ENCODE measurements around the gene SMIM23.

SMIM23 gene

DNA sequence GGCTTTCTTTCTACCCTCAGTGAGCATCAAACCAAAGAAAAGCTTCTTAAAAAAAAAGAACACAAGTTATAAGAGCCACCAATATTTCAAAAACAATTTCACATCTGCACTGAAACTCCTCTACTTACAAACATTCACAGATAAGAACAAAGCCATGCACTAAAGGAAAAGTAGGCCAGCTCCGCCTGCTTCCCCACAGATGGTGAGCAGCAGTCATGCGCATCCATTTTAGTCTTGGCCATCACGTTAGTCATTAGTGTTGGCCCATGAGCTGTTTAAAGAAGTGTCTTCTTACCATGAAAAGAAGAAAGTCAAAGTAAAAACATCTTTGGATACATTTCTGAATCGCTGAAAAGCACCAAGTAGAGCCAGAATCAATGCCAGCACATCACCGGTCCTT lies 40.0 kb upstream of the SMIM23 start:
- TF ChIP-seq EZH2 (optimal IDR thresholded peaks at IDR 0.05; ENCODE audit: low read depth, low read length): no peak
- TF ChIP-seq, protein P1, sequence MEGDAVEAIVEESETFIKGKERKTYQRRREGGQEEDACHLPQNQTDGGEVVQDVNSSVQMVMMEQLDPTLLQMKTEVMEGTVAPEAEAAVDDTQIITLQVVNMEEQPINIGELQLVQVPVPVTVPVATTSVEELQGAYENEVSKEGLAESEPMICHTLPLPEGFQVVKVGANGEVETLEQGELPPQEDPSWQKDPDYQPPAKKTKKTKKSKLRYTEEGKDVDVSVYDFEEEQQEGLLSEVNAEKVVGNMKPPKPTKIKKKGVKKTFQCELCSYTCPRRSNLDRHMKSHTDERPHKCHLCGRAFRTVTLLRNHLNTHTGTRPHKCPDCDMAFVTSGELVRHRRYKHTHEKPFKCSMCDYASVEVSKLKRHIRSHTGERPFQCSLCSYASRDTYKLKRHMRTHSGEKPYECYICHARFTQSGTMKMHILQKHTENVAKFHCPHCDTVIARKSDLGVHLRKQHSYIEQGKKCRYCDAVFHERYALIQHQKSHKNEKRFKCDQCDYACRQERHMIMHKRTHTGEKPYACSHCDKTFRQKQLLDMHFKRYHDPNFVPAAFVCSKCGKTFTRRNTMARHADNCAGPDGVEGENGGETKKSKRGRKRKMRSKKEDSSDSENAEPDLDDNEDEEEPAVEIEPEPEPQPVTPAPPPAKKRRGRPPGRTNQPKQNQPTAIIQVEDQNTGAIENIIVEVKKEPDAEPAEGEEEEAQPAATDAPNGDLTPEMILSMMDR (IDR thresholded peaks at IDR 0.05; ENCODE audit: low read length): no peak
- TF ChIP-seq EZH2phosphoT487 (IDR thresholded peaks at IDR 0.05; ENCODE audit: low read length): no peak
- H3K27ac ChIP-seq (ENCODE audit: low read length): no peak overlapping the region
- H3K9me3 ChIP-seq (replicated peaks; ENCODE audit: insufficient read depth, low read length): no peaks in the 10 kb centered on the region
- H3K27me3 ChIP-seq (replicated peaks; ENCODE audit: insufficient read depth, low read length): no peaks in the 10 kb centered on the region
- H3K9ac ChIP-seq (ENCODE audit: low read length): no peak overlapping the region
- H3F3A ChIP-seq (ENCODE audit: insufficient read depth, low read length): peaks cover 13% of the 10 kb centered on the region
- H3K4me2 ChIP-seq (ENCODE audit: low read depth, low read length): no peak overlapping the region
- no peaks in the 10 kb centered on the region for H3K36me3 ChIP-seq (replicated peaks; ENCODE audit: insufficient read depth, low read length)
- no peak for DNase-seq
- H3K4me1 ChIP-seq (ENCODE audit: low read length): peaks cover 11% of the 10 kb centered on the region
- no peaks in the 10 kb centered on the region for H3K9me2 ChIP-seq (replicated peaks; ENCODE audit: insufficient read depth, low read length)
- no peak overlapping the region for H3K4me3 ChIP-seq (ENCODE audit: low read length)
- H4K20me1 ChIP-seq (ENCODE audit: insufficient read depth, low read length): no peaks in the 10 kb centered on the region
- no peaks in the 10 kb centered on the region for H3K79me2 ChIP-seq (ENCODE audit: low read length)
- no peak overlapping the region for H2AFZ ChIP-seq (ENCODE audit: low read length)

DNA sequence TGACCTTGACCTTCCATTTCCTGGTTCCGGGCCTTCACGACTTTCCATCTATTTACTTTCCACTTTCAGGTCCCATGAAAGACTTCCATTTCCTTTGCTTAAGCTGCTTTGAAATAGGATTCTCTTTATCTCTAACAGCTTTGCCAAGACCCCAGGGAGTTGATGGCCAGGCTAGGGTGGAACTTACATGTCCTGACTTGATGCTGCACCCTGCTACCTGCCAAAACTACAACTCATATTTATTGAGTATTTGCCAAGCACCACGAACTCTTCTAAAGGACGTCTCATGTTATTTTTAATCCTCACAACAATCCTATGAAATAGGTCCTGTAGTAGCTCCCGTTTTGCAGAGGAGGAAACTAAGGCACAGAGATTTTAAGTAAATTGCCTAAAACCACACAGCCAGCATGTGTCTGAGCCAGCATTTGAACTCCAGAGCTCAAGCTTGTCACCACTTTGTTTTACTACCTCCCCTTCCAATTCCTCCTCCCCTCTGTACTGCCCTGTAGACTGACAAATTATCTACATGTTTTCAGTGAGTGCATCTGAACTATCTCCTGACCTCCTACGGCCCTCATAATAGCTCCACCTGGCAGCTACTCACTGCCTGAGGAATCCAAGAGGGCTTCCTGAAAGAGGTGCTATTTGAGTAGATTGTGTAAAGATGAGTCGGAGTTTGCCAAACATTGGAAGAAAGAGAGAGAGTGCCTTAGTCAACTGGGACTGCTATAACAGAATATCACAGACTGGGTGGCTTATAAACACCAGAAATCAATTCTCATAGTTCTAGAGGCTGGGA lies 38.4 kb upstream of the SMIM23 start:
- no peaks in the 10 kb centered on the region for H4K20me1 ChIP-seq (ENCODE audit: insufficient read depth, low read length)
- no peak for DNase-seq
- H2AFZ ChIP-seq (ENCODE audit: low read length): no peak overlapping the region
- no peaks in the 10 kb centered on the region for H3K36me3 ChIP-seq (replicated peaks; ENCODE audit: insufficient read depth, low read length)
- no peaks in the 10 kb centered on the region for H3K27me3 ChIP-seq (replicated peaks; ENCODE audit: insufficient read depth, low read length)
- no peaks in the 10 kb centered on the region for H3K9me2 ChIP-seq (replicated peaks; ENCODE audit: insufficient read depth, low read length)
- no peak overlapping the region for H3K4me3 ChIP-seq (ENCODE audit: low read length)
- H3K9me3 ChIP-seq (replicated peaks; ENCODE audit: insufficient read depth, low read length): no peaks in the 10 kb centered on the region
- no peak for TF ChIP-seq EZH2 (optimal IDR thresholded peaks at IDR 0.05; ENCODE audit: low read depth, low read length)
- no peaks in the 10 kb centered on the region for H3K79me2 ChIP-seq (ENCODE audit: low read length)
- no peak overlapping the region for H3K9ac ChIP-seq (ENCODE audit: low read length)
- no peak overlapping the region for H3K4me2 ChIP-seq (ENCODE audit: low read depth, low read length)
- H3K4me1 ChIP-seq (ENCODE audit: low read length): peaks cover 6% of the 10 kb centered on the region
- H3F3A ChIP-seq (ENCODE audit: insufficient read depth, low read length): peaks cover 12% of the 10 kb centered on the region
- H3K27ac ChIP-seq (ENCODE audit: low read length): no peak overlapping the region

DNA sequence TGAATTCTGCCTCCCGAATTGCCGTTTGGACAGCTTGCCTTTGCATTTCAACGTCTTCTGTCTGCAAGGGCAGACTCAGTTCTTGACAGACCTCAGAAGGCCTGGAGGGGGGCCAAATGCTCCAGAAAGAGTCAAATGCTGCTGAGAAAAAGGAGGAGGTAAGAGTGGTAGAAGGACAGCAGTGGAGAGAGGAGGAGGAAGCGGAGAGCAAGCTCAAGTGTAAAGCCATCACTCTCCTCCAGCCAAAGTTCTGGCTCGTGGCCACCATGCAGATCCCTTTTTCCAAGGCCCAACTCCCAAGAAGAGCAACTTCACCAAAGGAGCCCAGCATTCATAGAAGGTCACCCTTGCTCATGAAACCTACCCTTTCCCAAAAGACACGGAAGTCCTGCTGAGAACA lies 36.9 kb upstream of the SMIM23 start:
- H4K20me1 ChIP-seq (ENCODE audit: insufficient read depth, low read length): no peaks in the 10 kb centered on the region
- DNase-seq: no peak
- TF ChIP-seq, protein P1 (IDR thresholded peaks at IDR 0.05; ENCODE audit: low read length): no peak
- TF ChIP-seq EZH2 (optimal IDR thresholded peaks at IDR 0.05; ENCODE audit: low read depth, low read length) (no peak), EZH2phosphoT487 (IDR thresholded peaks at IDR 0.05; ENCODE audit: low read length) (no peak)

DNA sequence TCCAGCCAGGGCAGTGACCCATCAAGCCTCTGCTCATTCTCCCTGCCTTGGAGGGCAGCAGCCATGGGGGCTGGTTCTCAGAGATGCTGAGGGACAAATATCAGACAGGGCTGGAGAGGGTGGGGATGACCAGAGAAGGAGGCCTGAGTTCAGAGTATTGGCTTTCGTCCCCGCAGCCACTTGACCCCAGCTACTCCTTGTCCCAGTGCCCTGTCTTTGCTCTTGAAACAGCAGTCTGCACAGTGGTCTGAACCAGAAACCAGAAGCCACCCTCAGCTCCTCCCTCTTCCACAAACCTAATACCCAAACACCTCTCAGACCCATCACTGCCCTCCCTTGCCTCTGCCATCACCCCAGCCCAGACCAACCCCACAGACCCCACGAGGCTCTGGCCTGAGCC lies 36.3 kb upstream of the SMIM23 start:
- Histone ChIP-seq H3K27me3 (replicated peaks; ENCODE audit: insufficient read depth, low read length) (no peaks in the 10 kb centered on the region), H3K4me1 (ENCODE audit: low read length) (no peaks in the 10 kb centered on the region), H3K4me3 (ENCODE audit: low read length) (no peak overlapping the region), H3K9me3 (replicated peaks; ENCODE audit: insufficient read depth, low read length) (no peaks in the 10 kb centered on the region), H3K4me2 (ENCODE audit: low read depth, low read length) (no peak overlapping the region), H3K79me2 (ENCODE audit: low read length) (no peaks in the 10 kb centered on the region), H3K27ac (ENCODE audit: low read length) (no peak overlapping the region), H3K9me2 (replicated peaks; ENCODE audit: insufficient read depth, low read length) (no peaks in the 10 kb centered on the region), H4K20me1 (ENCODE audit: insufficient read depth, low read length) (no peaks in the 10 kb centered on the region), H3F3A (ENCODE audit: insufficient read depth, low read length) (no peaks in the 10 kb centered on the region), H3K9ac (ENCODE audit: low read length) (no peak overlapping the region), H3K36me3 (replicated peaks; ENCODE audit: insufficient read depth, low read length) (no peaks in the 10 kb centered on the region), H2AFZ (ENCODE audit: low read length) (no peak overlapping the region)
- TF ChIP-seq EZH2 (optimal IDR thresholded peaks at IDR 0.05; ENCODE audit: low read depth, low read length): no peak
- TF ChIP-seq, protein P1 (IDR thresholded peaks at IDR 0.05; ENCODE audit: low read length): no peak
- no peak for TF ChIP-seq EZH2phosphoT487 (IDR thresholded peaks at IDR 0.05; ENCODE audit: low read length)
- no peak for DNase-seq

More for the DNA sequence above, 36.9 kb upstream of the SMIM23 start:
- Histone ChIP-seq H3K9me2 (replicated peaks; ENCODE audit: insufficient read depth, low read length) (no peaks in the 10 kb centered on the region), H3K36me3 (replicated peaks; ENCODE audit: insufficient read depth, low read length) (no peaks in the 10 kb centered on the region), H2AFZ (ENCODE audit: low read length) (no peak overlapping the region), H3F3A (ENCODE audit: insufficient read depth, low read length) (peaks cover 1% of the 10 kb centered on the region; the same call in 1 of the 2 replicates), H3K27me3 (replicated peaks; ENCODE audit: insufficient read depth, low read length) (no peaks in the 10 kb centered on the region), H3K27ac (ENCODE audit: low read length) (no peak overlapping the region), H3K79me2 (ENCODE audit: low read length) (no peaks in the 10 kb centered on the region), H3K4me1 (ENCODE audit: low read length) (no peaks in the 10 kb centered on the region), H3K4me2 (ENCODE audit: low read depth, low read length) (no peak overlapping the region), H3K9me3 (replicated peaks; ENCODE audit: insufficient read depth, low read length) (no peaks in the 10 kb centered on the region), H3K4me3 (ENCODE audit: low read length) (no peak overlapping the region), H3K9ac (ENCODE audit: low read length) (no peak overlapping the region)
